Superior temporal gyrus (tissue), 1 donor: ENCODE results near the gene VMO1.
"Not testable (repeated sequence)": the region's sequence is repeated elsewhere in the genome, so short reads cannot be mapped to it uniquely, and the experiment has no call there.

ENCODE experiments used
- DNase-seq: peaks from one replicate; pipeline ENCODE4 v3.0.0-alpha.2; 2016; ENCODE audit errors: extremely low spot score

The VMO1 gene

GRCh38 chr17:4786106-4786511 lies at the start of gene VMO1:
Gene VMO1, minus strand, starts transcription at chr17:4786364. Its CDS starts 12 bp downstream, at chr17:4786352.
- no peak for DNase-seq

- no peak for DNase-seq
Observed at GRCh38 chr17:4834681-4835020, 48.5 kb upstream of the VMO1 start.

GRCh38 chr17:4833941-4834680 lies 47.9 kb upstream of the VMO1 start:
- peak; percentile 40 for DNase-seq

- DNase-seq: peak; percentile 87
Observed at GRCh38 chr17:4833178-4833940, 47.2 kb upstream of the VMO1 start, which contains the start of gene MINK1. Gene MINK1, plus strand, starts transcription at chr17:4833340. Its CDS starts 244 bp downstream, at chr17:4833584.

GRCh38 chr17:4832829-4833177 lies 46.6 kb upstream of the VMO1 start:
- DNase-seq: not testable (repeated sequence)

GRCh38 chr17:4827399-4827798 lies 41.2 kb upstream of the VMO1 start:
- no peak for DNase-seq

- DNase-seq: no peak
Observed at GRCh38 chr17:4823373-4824089, 37.4 kb upstream of the VMO1 start.

- DNase-seq: no peak
Observed at GRCh38 chr17:4822835-4823234, 36.7 kb upstream of the VMO1 start.

GRCh38 chr17:4818276-4818675 lies 32.1 kb upstream of the VMO1 start:
- no peak for DNase-seq

- DNase-seq: no peak
Observed at GRCh38 chr17:4816826-4817225, 30.7 kb upstream of the VMO1 start.

- DNase-seq: no peak
Observed at GRCh38 chr17:4815043-4815675, 29.0 kb upstream of the VMO1 start.

- no peak for DNase-seq
Observed at GRCh38 chr17:4812690-4813089, 26.5 kb upstream of the VMO1 start.

GRCh38 chr17:4811471-4811870 lies 25.3 kb upstream of the VMO1 start:
- no peak for DNase-seq

GRCh38 chr17:4810696-4811290 lies 24.6 kb upstream of the VMO1 start:
- no peak for DNase-seq

- peak; percentile 58 for DNase-seq
Observed at GRCh38 chr17:4808378-4808767, 22.2 kb upstream of the VMO1 start.

GRCh38 chr17:4807605-4808377 lies 21.6 kb upstream of the VMO1 start:
- no peak for DNase-seq

GRCh38 chr17:4806777-4807604 lies 20.8 kb upstream of the VMO1 start, which contains the start of gene PLD2:
Gene PLD2, plus strand, starts transcription at chr17:4807152. Its CDS starts 621 bp downstream, at chr17:4807773.
- DNase-seq: peak; percentile 66

- peak; percentile 16 for DNase-seq
Observed at GRCh38 chr17:4806456-4806776, 20.3 kb upstream of the VMO1 start.

GRCh38 chr17:4802228-4802627 lies 16.1 kb upstream of the VMO1 start, which contains the start of gene C17orf114:
Gene C17orf114, minus strand, starts transcription at chr17:4802328.
- DNase-seq: no peak
